HEK293 (cell line): ENCODE results near the gene INPP5B.
"Not testable (repeated sequence)": the region's sequence is repeated elsewhere in the genome, so short reads cannot be mapped to it uniquely, and the experiment has no call there.

Experiments
- HOXD13 ChIP-seq: sonication (generic); formaldehyde crosslinking; IDR thresholded peaks from 2 replicates; pipeline ENCODE4 v1.8.0; 2022; ENCODE audit warnings: missing genetic modification reagents, borderline replicate concordance
- PRDM1 ChIP-seq: fragments of 450-650 bp; formaldehyde crosslinking; IDR thresholded peaks from 2 replicates; pipeline ENCODE4; 2016; ENCODE audit warnings: missing biosample characterization, missing genetic modification characterization
- PRDM4 ChIP-seq: fragments of 450-650 bp; formaldehyde crosslinking; IDR thresholded peaks from 2 replicates; pipeline ENCODE4 v1.5.1; 2017; ENCODE audit warnings: missing biosample characterization, missing genetic modification characterization
- SCRT1 ChIP-seq: fragments of 450-650 bp; formaldehyde crosslinking; IDR thresholded peaks from 2 replicates; pipeline ENCODE4 v1.5.1; 2016; ENCODE audit warnings: missing biosample characterization, missing genetic modification characterization, borderline replicate concordance
- ZBTB1 ChIP-seq: fragments of 450-650 bp; formaldehyde crosslinking; IDR thresholded peaks from 2 replicates; pipeline ENCODE4 v1.5.1; 2016; ENCODE audit warnings: missing biosample characterization, missing genetic modification characterization
- ZNF473 ChIP-seq: fragments of 450-650 bp; formaldehyde crosslinking; IDR thresholded peaks from 2 replicates; pipeline ENCODE4 v1.5.1; 2017; ENCODE audit warnings: missing biosample characterization, missing genetic modification characterization
- ZNF514 ChIP-seq: fragments of 450-650 bp; formaldehyde crosslinking; IDR thresholded peaks from 2 replicates; pipeline ENCODE4 v1.5.1; 2016; ENCODE audit warnings: missing biosample characterization, missing genetic modification characterization
- ZNF639 ChIP-seq: fragments of 450-650 bp; formaldehyde crosslinking; IDR thresholded peaks from 2 replicates; pipeline ENCODE4 v1.5.1; 2016; ENCODE audit warnings: missing biosample characterization, missing genetic modification characterization
- ZNF830 ChIP-seq: fragments of 450-650 bp; IDR thresholded peaks from 2 replicates; pipeline ENCODE4 v1.5.0; 2018; ENCODE audit warnings: missing biosample characterization, missing genetic modification characterization, low read depth, mild to moderate bottlenecking, moderate library complexity
- ZNF837 ChIP-seq: fragments of 450-650 bp; formaldehyde crosslinking; IDR thresholded peaks from 2 replicates; pipeline ENCODE4 v1.5.1; 2016; ENCODE audit warnings: missing biosample characterization, missing genetic modification characterization
- ZSCAN16 ChIP-seq: fragments of 450-650 bp; formaldehyde crosslinking; IDR thresholded peaks from 2 replicates; pipeline ENCODE4 v1.5.1; 2016; ENCODE audit warnings: missing biosample characterization, missing genetic modification characterization
- TF ChIP-seq, protein P1 (sequence below): fragments of 450-650 bp; formaldehyde crosslinking; IDR thresholded peaks from 2 replicates; pipeline ENCODE4 v1.5.1; 2016; ENCODE audit warnings: missing biosample characterization, missing genetic modification characterization
- TF ChIP-seq, protein P2 (sequence below): fragments of 450-650 bp; formaldehyde crosslinking; IDR thresholded peaks from 2 replicates; pipeline ENCODE4 v1.5.1; 2016; ENCODE audit warnings: missing biosample characterization, missing genetic modification characterization

DNA sequence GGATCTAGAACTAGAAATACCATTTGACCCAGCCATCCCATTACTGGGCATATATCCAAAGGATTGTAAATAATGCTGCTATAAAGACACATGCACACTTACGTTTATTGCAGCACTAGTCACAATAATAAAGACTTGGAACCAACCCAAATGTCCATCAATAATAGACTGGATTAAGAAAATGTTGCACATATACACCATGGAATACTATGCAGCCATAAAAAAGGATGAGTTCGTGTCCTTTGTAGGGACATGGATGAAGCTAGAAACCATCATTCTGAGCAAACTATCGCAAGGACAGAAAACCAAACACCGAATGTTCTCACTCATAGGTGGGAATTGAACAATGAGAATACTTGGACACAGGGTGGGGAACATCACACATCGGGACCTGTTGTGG is 26.8 kb upstream of the INPP5B start:
- TF ChIP-seq ZNF837 (tag by site-specific recombination); ZBTB1; ZNF639; SCRT1 (tag by site-specific recombination); ZNF830 (tag by site-specific recombination); PRDM4 (tag by site-specific recombination); ZSCAN16 (tag by site-specific recombination); PRDM1; ZNF514 (tag by site-specific recombination); HOXD13 (CRISPR knock-in tag); ZNF473: not testable (repeated sequence)
- TF ChIP-seq, protein P1, sequence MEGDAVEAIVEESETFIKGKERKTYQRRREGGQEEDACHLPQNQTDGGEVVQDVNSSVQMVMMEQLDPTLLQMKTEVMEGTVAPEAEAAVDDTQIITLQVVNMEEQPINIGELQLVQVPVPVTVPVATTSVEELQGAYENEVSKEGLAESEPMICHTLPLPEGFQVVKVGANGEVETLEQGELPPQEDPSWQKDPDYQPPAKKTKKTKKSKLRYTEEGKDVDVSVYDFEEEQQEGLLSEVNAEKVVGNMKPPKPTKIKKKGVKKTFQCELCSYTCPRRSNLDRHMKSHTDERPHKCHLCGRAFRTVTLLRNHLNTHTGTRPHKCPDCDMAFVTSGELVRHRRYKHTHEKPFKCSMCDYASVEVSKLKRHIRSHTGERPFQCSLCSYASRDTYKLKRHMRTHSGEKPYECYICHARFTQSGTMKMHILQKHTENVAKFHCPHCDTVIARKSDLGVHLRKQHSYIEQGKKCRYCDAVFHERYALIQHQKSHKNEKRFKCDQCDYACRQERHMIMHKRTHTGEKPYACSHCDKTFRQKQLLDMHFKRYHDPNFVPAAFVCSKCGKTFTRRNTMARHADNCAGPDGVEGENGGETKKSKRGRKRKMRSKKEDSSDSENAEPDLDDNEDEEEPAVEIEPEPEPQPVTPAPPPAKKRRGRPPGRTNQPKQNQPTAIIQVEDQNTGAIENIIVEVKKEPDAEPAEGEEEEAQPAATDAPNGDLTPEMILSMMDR (tag by site-specific recombination) = not testable (repeated sequence)
- TF ChIP-seq, protein P2, sequence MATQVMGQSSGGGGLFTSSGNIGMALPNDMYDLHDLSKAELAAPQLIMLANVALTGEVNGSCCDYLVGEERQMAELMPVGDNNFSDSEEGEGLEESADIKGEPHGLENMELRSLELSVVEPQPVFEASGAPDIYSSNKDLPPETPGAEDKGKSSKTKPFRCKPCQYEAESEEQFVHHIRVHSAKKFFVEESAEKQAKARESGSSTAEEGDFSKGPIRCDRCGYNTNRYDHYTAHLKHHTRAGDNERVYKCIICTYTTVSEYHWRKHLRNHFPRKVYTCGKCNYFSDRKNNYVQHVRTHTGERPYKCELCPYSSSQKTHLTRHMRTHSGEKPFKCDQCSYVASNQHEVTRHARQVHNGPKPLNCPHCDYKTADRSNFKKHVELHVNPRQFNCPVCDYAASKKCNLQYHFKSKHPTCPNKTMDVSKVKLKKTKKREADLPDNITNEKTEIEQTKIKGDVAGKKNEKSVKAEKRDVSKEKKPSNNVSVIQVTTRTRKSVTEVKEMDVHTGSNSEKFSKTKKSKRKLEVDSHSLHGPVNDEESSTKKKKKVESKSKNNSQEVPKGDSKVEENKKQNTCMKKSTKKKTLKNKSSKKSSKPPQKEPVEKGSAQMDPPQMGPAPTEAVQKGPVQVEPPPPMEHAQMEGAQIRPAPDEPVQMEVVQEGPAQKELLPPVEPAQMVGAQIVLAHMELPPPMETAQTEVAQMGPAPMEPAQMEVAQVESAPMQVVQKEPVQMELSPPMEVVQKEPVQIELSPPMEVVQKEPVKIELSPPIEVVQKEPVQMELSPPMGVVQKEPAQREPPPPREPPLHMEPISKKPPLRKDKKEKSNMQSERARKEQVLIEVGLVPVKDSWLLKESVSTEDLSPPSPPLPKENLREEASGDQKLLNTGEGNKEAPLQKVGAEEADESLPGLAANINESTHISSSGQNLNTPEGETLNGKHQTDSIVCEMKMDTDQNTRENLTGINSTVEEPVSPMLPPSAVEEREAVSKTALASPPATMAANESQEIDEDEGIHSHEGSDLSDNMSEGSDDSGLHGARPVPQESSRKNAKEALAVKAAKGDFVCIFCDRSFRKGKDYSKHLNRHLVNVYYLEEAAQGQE (tag by site-specific recombination) = not testable (repeated sequence)
